NCI-H2081 (cell line): ENCODE data around the gene KIF22.
"Not testable (repeated sequence)": the region's sequence is repeated elsewhere in the genome, so short reads cannot be mapped to it uniquely, and the experiment has no call there.

Experiments
- DNase-seq, 2 experiments: peaks; one replicate each; lab custom pipeline; 2025; lab: John Stamatoyannopoulos, UW

KIF22 gene

DNA sequence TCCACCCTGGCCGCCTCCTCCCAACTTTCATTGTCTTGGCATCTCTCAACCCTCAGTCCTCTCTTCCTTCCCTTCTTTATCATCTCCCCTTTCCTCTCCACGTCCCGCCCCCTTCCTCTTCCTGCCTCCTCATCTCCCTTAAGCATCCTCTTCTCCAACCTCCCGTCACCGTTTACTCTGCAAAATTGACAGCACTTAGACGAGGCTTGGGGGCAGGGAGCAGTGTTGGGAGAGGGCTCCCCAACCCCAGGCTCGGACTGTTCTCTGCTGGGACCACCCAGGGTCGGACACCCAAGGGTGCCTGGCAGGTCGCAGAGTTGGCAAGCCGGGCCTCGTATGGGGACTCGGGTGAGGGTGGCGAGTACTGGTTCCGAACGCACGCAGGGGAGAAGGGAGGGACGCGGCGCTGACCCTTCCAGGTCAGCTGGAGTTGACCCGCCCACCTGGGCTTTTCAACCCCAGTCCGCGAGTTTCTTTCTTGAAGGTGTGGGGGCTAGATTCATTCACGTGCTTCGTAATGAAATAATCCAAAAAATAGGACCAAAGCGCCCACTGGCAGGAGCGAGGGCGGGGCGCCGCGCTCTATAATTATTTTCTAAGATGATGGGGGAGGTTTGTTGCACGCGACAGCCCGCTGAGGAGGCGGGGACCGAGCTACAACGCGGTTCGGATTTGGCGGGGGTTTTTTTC, 24.6 kb downstream of the KIF22 start:
- peak; percentile 58 to 65 for DNase-seq

DNA sequence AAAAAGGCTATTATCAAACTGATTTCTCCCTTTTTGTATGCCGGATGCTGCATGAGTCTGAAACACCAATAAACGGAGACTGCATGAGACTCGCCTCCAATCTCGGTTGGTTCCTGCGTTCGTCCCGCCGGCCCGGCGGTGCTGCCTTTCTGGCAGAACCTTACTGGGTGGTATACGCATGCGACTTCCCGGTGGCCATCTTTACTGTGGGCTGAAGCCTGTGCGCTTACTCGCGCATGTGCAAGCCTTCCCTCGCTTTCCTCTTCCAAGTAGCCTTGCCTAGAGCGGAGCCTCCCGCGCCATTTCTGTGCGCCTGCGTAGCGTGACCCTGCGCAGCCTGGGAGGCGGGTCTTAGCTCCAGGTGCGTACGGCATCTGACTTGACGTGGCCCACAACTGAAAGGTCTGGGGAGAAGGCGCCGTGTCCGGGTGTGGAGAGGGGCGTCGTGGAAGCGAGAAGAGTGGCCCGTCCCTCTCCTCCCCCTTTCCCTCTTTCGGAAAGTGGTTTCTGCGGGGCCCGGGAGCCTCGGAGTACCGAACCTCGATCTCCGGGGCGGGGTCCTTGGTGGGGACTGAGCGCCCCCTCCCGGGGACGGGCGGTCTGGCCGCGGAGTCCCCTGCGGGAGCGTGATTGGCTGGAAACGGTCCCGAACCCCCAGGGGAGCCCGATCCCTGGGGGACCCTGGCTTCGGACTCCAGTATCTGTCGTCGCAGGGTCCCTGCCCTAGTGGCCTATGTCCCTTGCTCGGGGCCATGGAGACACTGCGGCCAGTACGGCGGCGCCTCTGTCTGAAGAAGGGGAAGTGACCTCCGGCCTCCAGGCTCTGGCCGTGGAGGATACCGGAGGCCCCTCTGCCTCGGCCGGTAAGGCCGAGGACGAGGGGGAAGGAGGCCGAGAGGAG, 25.5 kb downstream of the KIF22 start, which contains the start of gene PAGR1:
PAGR1 (plus strand) TSS at position 360 of the 901 bp plus-strand sequence; CDS start at position 734, 374 bp downstream.
- DNase-seq = peak; percentile 96 to 97

DNA sequence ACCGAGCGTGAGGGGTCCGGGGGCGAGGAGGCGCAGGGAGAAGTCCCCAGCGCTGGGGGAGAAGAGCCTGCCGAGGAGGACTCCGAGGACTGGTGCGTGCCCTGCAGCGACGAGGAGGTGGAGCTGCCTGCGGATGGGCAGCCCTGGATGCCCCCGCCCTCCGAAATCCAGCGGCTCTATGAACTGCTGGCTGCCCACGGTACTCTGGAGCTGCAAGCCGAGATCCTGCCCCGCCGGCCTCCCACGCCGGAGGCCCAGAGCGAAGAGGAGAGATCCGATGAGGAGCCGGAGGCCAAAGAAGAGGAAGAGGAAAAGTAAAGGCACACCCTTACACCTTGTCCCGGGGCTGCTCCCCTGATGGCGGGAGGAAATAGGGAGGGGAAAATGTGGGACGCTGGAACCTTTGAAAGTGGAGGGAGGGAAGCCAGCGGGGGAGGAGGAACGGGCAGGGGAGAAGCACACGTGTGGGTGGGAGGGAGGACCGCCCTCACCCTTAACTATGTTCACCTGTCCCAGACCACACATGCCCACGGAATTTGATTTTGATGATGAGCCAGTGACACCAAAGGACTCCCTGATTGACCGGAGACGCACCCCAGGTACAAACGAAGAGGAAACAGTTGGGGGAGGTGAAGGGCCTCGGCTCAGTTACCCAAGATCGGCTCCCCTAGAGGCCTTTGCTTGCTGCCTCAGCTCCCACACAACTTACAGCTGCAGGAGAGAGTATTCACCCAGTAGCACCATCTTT, 26.3 kb downstream of the KIF22 start:
- DNase-seq = peak; percentile 28 to 71

DNA sequence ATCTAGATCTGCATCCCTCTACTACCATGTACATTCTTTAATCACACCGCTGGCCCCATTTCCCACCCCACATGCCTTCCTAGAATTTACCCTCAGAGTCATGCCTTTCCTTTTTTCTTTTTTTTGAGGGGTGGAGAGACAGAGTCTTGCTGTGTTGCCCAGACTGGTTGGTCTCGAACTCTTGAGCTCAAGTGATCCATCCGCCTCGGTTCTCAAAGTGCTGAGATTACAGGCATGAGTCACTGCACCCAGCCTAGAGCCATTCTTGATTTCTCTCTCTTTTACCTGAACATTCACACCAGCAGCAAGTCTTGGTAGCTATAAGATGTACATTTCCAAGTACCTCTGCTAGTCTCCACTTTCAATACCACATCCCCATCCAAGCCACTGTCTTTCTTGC, 27.5 kb downstream of the KIF22 start:
- DNase-seq = no peak

DNA sequence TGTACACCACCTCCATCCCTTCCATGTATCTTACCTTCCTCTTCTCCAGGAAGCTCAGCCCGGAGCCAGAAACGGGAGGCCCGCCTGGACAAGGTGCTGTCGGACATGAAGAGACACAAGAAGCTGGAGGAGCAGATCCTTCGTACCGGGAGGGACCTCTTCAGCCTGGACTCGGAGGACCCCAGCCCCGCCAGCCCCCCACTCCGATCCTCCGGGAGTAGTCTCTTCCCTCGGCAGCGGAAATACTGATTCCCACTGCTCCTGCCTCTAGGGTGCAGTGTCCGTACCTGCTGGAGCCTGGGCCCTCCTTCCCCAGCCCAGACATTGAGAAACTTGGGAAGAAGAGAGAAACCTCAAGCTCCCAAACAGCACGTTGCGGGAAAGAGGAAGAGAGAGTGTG, 29.0 kb downstream of the KIF22 start:
- DNase-seq = no peak

DNA sequence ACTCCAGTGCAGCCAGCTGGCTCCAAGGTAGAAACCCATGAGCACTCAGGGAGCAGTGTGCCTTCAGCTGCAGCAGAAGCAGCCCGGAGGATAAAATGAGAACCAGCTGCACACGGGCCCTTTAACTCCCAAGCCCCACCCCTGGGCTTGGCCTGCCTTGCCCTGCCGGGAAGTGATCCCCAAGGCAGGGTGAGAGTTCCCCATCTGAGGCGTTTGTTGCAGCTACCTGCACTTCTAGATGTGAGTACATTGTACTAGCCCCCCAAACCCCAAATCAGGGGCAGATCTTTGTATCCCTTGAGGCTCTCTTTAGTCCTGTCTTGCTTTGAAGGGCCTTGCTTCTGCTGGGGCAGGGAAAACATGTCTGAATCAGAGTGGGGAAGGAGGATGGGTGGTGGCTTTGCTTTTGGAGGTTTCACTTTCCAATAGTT, 29.7 kb downstream of the KIF22 start, which contains the start of gene MVP:
MVP (plus strand) TSS at position 192 of the 431 bp plus-strand sequence. CDS start 10,088 bp downstream, outside the sequence.
- DNase-seq = no peak

DNA sequence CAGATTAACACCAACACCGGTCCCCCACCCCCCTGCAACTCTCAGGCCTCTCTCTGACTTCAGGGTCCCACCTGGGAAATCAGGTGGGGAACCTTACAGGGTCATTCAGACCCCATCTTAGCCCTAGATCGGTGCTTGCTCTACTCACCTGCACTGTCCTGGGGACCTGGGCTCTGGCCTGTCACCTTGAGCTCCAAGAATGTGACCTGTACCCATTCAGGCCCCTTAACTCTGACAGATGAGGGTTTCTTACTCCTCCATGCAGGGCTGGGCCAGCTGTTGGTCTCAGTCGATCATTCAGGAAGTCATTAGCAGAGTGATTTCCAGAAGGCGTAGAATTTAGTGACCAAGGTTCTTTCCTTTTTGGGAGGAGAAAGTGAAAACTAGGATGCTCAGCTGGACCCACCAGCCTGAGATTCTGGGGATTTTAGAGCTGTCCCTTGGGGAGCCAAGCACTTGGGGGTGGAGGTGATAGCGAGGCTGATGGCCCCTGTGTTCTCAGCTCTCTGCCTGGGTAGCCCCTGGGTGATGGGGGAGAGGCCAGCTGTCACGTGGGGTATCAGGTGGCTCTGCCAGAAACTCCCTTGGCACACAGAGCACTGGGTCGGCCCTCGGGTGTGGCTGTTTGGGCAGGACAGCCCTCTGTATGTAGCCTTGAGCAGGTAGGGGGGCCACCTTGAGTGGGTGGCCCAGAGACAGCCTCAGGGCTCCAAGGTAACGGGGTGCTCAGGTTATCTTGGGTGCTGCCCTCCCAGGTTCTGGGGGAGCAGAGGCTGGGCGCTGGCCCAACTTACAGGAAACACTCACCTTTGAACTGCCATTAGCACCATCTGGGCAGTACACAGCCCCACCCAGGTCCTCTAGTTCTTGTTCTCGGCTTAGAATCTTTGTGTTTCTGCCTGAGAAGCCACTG, 30.4 kb downstream of the KIF22 start:
- no peak for DNase-seq

DNA sequence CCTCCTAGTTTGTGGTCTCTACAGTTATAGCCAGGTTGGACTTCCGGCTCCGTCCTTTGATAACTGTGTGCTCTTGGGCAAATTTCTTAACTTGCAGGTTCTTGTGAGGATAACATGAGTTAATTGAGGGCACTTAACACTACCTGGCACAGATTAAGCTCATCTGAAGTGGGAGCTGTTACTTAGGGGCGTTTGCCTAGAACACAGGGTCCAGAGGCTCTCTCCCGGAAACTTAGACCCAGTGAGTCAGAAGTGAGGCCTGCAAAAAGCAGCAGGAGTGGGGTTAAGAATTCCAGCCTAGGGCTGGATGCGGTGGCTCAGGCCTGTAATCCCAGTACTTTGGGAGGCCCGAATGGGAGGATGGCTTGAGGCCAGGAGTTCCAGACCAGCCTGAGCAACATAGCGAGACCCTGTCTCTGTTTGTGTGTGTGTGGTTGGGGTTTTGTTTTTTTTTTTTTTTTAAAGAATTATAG, 31.1 kb downstream of the KIF22 start:
- no peak for DNase-seq

DNA sequence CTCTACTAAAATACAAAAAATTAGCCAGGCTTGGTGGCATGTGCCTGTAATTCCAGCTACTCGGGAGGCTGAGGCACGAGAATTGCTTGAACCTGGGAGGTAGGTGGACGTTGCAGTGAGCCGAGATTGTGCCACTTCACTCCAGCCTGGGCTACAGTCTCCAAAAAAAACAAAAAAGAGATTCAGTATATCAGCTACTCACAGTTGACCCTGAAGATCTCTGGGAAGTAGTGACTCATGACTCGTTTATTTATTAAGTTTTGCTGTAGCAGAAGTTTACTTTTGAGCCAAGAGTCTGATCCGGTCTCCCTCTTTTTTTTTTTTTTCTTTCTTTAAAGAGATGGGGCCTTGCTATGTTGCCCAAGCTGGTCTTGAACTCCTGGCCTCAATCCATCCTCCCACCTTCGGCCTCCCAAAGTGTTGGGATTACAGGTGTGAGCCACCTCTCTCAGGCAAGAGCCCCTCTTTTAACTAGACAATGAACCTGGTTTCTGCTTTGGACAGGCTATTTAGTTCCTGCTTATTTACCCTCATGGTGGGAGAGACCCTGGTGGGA, 34.1 kb downstream of the KIF22 start:
- DNase-seq = no peak

DNA sequence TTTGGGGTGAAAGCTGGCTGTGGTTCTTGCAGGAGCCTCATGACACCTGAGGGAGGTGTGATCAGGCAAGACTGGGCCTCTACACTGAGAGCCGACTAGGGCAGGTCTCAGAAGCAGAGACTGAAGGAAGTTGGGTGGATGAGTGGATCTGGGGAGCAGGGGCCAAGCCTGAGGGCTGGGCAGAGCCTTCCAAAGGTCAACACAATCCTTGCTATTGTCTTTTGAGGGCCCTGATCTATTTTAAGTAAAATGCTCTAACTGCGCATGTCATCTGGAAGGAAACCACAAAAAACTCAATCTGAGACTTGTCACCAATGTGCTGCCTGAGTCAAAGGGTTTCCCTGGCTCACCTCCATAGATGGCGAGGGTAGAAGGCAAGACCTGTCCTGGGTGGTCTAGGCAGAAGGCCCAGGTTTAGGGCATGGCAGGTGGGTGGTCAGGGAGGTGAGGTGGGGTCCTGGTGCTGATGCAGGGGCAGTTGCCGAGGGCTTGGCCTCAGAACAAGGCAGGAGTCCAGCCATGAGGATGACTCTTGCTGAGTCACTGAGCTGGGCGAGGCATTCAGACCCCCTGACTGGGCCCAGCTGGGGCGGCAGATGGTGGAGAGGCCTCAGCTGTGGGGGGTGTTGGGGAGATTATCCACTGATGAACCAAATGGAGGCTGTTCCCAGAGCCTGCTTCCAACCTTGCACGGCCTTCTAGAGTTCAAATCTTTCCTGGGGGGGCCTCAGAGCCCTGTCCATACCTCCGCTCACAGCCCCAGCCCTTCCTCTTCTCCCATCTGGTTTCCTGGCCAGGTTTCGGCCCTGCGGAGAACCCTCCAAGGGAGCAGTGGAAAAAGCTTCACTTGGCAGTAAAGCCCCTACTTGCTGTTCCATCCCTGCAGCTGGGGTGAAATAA, 34.8 kb downstream of the KIF22 start:
- no peak for DNase-seq

DNA sequence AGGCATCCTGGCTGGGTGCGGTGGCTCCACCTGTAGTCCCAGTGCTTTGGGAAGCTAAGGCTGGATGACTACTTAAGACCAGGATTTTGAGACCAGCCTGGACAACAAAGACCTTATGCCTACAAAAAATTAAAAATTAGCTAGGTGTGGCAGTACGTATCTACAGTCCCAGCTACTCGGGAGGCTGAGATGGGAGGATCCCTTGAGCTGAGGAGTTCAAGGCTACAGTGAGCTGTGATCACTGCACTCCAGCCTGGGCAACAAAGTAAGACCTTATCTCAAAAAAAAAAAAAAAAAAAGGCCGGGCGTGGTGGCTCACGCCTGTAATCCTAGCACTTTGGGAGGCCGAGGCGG, 35.8 kb downstream of the KIF22 start:
- no peak for DNase-seq

DNA sequence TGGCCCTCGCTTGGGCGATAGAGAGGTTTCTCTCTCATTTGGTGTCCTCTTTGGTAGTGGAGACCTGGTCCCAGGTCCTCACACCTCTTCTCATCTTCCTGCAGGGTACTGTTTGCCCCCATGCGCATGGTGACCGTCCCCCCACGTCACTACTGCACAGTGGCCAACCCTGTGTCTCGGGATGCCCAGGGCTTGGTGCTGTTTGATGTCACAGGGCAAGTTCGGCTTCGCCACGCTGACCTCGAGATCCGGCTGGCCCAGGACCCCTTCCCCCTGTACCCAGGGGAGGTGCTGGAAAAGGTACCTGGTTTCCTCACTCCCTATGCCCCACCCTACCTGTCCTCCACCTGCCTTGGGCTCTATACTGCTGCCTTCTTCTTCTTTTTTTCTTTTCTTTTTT, 40.2 kb downstream of the KIF22 start:
- DNase-seq = no peak

DNA sequence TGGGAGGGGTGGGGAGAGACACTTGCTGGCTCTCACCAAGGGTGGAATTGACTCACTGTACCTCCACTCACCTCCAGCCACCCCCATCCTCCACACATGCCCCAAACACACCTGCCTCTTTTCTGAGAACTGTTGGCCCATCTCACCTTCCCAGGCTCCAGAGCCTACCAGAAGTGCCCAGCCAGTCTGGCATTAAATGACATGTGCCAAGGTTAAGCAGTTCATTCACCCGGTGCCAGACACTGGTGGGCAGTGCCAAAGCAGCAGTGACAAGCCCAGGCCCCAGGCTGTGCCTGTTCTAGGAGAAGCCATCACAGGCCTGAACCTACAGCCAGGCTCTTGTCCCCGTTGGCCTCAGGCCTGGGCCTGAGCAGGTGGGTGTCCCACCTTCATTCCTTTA, 40.9 kb downstream of the KIF22 start:
- no peak for DNase-seq

DNA sequence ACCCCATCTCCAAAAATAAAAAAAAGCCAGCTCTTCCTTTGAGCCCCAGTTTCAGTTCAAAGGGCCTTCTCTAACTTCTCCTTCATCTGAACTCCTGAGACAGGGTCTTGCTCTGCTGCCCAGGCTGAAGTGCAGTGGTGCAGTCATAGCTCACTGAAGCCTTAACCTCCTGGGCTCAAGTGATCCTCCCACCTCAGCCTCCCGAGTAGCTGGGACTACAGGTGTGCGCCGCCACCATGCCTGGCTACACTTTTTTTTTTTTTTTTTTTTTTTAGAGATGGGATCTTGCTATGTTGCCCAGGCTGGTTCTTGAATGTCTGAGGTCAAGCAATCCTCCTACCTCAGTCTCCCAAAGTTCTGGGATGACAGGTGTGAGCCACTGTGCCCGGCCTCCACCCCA, 42.7 kb downstream of the KIF22 start:
- DNase-seq = not testable (repeated sequence)

DNA sequence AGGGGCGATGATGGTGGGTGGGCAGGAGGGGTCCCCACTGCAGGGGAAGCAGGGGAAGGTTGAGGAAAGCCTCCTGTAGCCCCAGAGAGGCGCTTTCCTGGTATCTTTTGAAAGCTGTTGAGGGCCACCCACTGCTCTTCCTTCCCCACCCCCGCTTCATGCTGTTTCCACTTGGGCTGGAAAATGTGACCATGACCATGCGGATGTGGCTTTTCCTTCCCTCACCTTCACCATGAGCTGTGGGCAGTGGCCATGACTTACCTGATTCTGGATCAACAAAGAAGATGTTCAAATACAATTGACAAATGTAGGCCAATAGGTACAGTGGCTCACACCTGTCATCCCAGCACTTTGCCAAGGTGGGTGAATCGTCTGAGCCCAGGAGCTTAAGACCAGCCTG, 43.5 kb downstream of the KIF22 start:
- no peak for DNase-seq

DNA sequence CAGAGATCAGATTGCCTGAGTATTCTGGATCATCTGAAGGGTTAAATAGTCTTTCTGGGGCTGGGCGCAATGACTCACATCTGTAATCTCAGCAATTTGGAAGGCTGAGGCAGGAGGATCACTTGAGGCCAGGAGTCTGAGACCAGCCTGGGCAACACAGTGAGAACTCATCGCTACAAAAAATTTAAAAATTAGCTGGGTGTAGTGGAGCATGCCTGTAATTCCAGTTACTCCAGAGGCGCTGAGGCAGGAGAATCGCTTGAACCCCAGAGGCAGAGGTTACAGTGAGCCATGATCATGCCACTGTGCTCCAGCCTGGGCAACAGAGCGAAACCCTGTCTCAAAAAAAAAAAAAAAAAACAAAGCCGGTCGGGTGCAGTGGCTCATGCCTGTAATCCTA, 45.4 kb downstream of the KIF22 start:
- DNase-seq = no peak

DNA sequence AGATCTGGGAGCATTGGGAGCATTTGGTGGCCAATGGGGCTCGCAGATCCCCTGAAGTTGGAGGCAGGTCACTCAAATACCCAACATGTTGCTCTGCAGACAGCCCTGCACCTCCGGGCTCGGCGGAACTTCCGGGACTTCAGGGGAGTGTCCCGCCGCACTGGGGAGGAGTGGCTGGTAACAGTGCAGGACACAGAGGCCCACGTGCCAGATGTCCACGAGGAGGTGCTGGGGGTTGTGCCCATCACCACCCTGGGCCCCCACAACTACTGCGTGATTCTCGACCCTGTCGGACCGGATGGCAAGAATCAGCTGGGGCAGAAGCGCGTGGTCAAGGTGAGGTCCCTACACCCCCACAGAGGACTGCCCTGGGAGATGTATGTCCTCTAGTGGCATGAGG, 46.1 kb downstream of the KIF22 start:
- DNase-seq = no peak

DNA sequence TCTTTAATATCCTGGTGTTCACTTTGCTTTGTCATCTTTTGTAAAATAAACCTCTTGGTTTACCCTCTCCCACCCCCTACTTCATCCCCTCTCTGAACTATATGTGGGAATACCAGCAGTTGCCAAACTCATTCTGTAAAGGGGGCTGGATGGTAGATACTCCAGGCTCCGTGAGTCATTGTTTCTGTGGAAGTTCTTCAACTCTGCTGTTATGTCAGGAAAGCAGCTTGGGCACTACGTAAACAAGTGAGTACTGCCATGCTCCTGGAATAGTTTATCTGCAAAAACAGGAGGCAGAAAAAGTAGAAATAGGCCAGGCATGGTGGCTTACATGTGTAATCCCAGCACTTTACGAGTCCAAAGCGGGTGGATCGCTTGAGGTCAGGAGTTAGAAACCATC, 47.3 kb downstream of the KIF22 start:
- DNase-seq = no peak

DNA sequence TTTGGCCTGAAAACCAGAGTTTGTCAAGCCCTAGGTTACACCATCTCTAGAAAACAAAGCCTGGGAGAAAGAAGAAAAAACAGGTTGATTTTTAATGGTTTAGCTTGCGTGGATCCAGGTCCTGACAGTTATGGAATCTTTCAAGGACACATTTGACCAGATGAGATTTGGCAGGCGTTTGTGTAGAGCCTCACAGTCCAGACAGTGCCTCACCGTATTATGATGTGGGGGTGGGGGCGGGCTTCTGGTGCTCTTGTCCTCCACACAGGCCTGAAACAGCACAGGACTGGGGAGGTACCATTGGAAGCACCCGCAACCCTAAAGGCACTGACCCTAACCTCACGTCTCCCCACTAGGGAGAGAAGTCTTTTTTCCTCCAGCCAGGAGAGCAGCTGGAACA, 49.3 kb downstream of the KIF22 start:
- no peak for DNase-seq

DNA sequence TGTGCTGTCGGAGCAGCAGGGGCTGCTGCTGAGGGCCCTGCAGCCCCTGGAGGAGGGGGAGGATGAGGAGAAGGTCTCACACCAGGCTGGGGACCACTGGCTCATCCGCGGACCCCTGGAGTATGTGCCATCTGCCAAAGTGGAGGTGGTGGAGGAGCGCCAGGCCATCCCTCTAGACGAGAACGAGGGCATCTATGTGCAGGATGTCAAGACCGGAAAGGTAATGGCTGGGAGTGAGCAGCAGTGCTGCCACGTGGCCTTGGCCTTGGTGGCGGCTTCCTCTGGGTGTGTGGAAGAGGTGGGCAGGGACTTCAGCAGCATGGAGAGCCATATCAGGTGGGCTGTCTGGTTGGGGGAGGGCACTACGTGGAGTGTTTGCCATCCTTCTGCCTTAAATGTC, 49.7 kb downstream of the KIF22 start:
- no peak for DNase-seq
